Colon (tissue), 2 donors: ENCODE data around the gene CCDC40.
A peak's percentile ranks its signal among the peaks of the same experiment; 100 is the strongest.

Experiments
- FAIRE-seq: peaks from 2 replicates; lab custom pipeline; 2012; peaks lifted over from hg19 to GRCh38; lab: Jason Lieb, UNC
- donor health status: control.
- donor health status: control.

Gene CCDC40

GRCh38 chr17:80142929-80143328 is 106.5 kb downstream of the CCDC40 start:
- no peak for FAIRE-seq

GRCh38 chr17:80145076-80146075 is 108.9 kb downstream of the CCDC40 start:
- no peak for FAIRE-seq

- no peak for FAIRE-seq
These were observed 109.9 kb downstream of the CCDC40 start for GRCh38 chr17:80146121-80147034.

GRCh38 chr17:80147035-80147822 is 110.8 kb downstream of the CCDC40 start, which contains the start of gene EIF4A3:
EIF4A3 (minus strand) TSS chr17:80147128; CDS start chr17:80146961, 167 bp downstream.
- FAIRE-seq = peak; percentile 84
